HepG2 (cell line): Measurements from ENCODE around the gene ACTL6A. TPM values are rescaled to one million over a fixed set of nuclear protein-coding genes. Genes with fewer than 3 reads are reported as not detected.
A peak's percentile ranks its signal among the peaks of the same experiment; 100 is the strongest.

Experiments
- DR1 ChIP-seq: sonication (generic); formaldehyde crosslinking; IDR thresholded peaks from 2 replicates; pipeline ENCODE4 v1.8.0; 2021; ENCODE audit warnings: mild to moderate bottlenecking, missing genetic modification reagents, inconsistent platforms
- MEF2D ChIP-seq: sonication (generic); formaldehyde crosslinking; IDR thresholded peaks from 2 replicates; pipeline ENCODE4 v1.5.1; 2020; ENCODE audit warnings: mild to moderate bottlenecking, missing genetic modification reagents
- MYNN ChIP-seq: sonication (generic); formaldehyde crosslinking; IDR thresholded peaks from 2 replicates; pipeline ENCODE4 v1.4.0; 2020; ENCODE audit warnings: mild to moderate bottlenecking, low read depth, missing genetic modification reagents
- NCOA2 ChIP-seq: sonication (generic); formaldehyde crosslinking; IDR thresholded peaks from 2 replicates; pipeline ENCODE4 v1.8.0; 2022; ENCODE audit warnings: inconsistent platforms
- NKX3-1 ChIP-seq: sonication (generic); formaldehyde crosslinking; IDR thresholded peaks from 2 replicates; pipeline ENCODE4 v1.5.0; 2020; ENCODE audit warnings: missing genetic modification reagents
- POLR2A ChIP-seq, 2 experiments: IDR thresholded peaks; 2 replicates each; pipeline ENCODE4 v1.6.1; 2011; ENCODE audit warnings: low read depth in 2 of 2, low read length in 2 of 2, mild to moderate bottlenecking in 1 of 2, moderate library complexity in 1 of 2; ENCODE audit not compliant: insufficient read depth in 1 of 2
- ZC3H4 ChIP-seq: sonication (generic); formaldehyde crosslinking; IDR thresholded peaks from 2 replicates; pipeline ENCODE4 v1.4.0; 2020; ENCODE audit warnings: missing genetic modification reagents, borderline replicate concordance
- ZFP1 ChIP-seq: IDR thresholded peaks from 2 replicates; pipeline ENCODE4 v1.6.1; 2016
- ZFP37 ChIP-seq: sonication (generic); formaldehyde crosslinking; IDR thresholded peaks from 2 replicates; pipeline ENCODE4 v1.4.0; 2020; ENCODE audit warnings: missing genetic modification reagents, borderline replicate concordance
- ZNF382 ChIP-seq: sonication (generic); formaldehyde crosslinking; IDR thresholded peaks from 2 replicates; pipeline ENCODE4 v1.5.0; 2020; ENCODE audit warnings: missing genetic modification reagents, mild to moderate bottlenecking, borderline replicate concordance
- ZNF44 ChIP-seq: sonication (generic); formaldehyde crosslinking; IDR thresholded peaks from 2 replicates; pipeline ENCODE4 v1.5.1; 2020; ENCODE audit warnings: mild to moderate bottlenecking, missing genetic modification reagents
- ZNF598 ChIP-seq: sonication (generic); formaldehyde crosslinking; IDR thresholded peaks from 2 replicates; pipeline ENCODE4 v1.5.1; 2020; ENCODE audit warnings: mild to moderate bottlenecking, missing genetic modification reagents, borderline replicate concordance
- ZNF776 ChIP-seq: sonication (generic); formaldehyde crosslinking; IDR thresholded peaks from 2 replicates; pipeline ENCODE4 v1.4.0; 2020; ENCODE audit warnings: mild to moderate bottlenecking, missing genetic modification reagents
- polyA plus RNA-seq, 8 experiments: library from polyadenylated mRNA; depleted of rRNA in 3 of 8; stranded (reverse) in 7 of 8; unstranded in 1 of 8; fragments of >200 nt; fragmentation: Illumina TruSeq in 4 of 8; extraction: Trizol in 4 of 8; gene quantifications; 2 replicates each; pipeline versions ENCODE4 v1.2.1 to v1.2.3, GENCODE V29; 2011 to 2016; ENCODE audit warnings: low read depth in 4 of 8, missing spikeins in 1 of 8, mixed read lengths in 1 of 8; ENCODE audit not compliant: insufficient read depth in 1 of 8
- total RNA-seq, 5 experiments: library from RNA; depleted of rRNA; stranded (reverse); fragments of >200 nt; fragmentation: Illumina TruSeq; extraction: Trizol; gene quantifications; 2 replicates each; pipeline ENCODE4 v1.2.3, GENCODE V29; 2016; ENCODE audit warnings: low read depth in 1 of 5
- TF ChIP-seq, protein P1 (sequence below): sonication (generic); formaldehyde crosslinking; IDR thresholded peaks from 2 replicates; pipeline ENCODE4 v1.5.0; 2020; ENCODE audit warnings: missing genetic modification reagents
- TF ChIP-seq, protein P2 (sequence below): sonication (generic); formaldehyde crosslinking; IDR thresholded peaks from 2 replicates; pipeline ENCODE4 v1.4.0; 2020; ENCODE audit warnings: missing genetic modification reagents
- TF ChIP-seq, protein P3 (sequence below): IDR thresholded peaks from 2 replicates; pipeline ENCODE4 v1.6.1; 2016; ENCODE audit warnings: mild to moderate bottlenecking
- TF ChIP-seq, protein P4 (sequence below): sonication (generic); formaldehyde crosslinking; IDR thresholded peaks from 2 replicates; pipeline ENCODE4 v1.4.0; 2020; ENCODE audit warnings: mild to moderate bottlenecking, missing genetic modification reagents
- TF ChIP-seq, protein P5 (sequence below): sonication (generic); formaldehyde crosslinking; IDR thresholded peaks from 2 replicates; pipeline ENCODE4 v1.8.1; 2022; ENCODE audit warnings: mild to moderate bottlenecking, missing genetic modification reagents
- TF ChIP-seq, protein P6 (sequence below): sonication (generic); formaldehyde crosslinking; IDR thresholded peaks from 2 replicates; pipeline ENCODE4 v1.8.0; 2022; ENCODE audit warnings: mild to moderate bottlenecking, missing genetic modification reagents; ENCODE audit not compliant: insufficient replicate concordance
- TF ChIP-seq, protein P7 (sequence below): sonication (generic); formaldehyde crosslinking; IDR thresholded peaks from 2 replicates; pipeline ENCODE4 v1.5.1; 2020; ENCODE audit warnings: missing genetic modification reagents, mild to moderate bottlenecking, borderline replicate concordance

Gene ACTL6A
- total and polyA plus RNA-seq, 2 of the 13 experiments (the other 11 are each of a cell fraction or from before 2014, with no cell fraction given), result 58.1 to 84.1 TPM

DNA sequence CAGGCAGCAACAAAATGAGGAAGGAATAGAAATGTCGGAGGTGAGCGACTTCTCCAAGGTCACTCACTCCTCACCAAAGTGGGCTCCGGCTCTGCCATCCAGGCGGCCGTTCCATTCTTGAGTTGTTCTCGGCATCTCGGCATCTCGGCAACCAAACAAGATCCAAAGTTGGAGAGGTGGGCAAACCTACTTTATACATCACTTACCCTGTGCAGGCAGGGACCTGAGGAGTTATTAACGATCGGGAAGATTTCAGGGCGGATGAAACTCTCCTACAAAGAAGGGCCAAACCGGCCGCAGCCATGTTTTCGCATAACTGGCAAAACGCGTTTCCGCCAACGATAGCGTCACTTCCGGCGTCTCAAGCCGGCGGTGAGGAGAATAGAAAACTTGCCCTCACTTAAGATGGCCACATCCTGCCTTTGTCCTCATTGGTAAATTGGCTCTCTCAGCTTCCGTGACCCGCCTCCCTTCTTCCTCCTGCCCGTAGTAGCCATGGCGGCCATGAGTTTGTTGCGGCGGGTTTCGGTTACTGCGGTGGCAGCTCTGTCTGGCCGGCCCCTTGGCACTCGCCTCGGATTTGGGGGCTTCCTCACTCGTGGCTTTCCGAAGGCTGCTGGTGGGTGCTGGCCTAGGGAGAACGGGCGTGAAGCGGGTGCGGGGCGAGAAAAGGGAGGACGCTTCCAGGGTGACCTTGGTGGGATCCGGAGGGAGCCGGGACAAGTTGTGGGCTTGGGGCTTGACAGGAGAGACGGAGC, 41.8 kb downstream of the ACTL6A start, which contains the start of the genes MRPL47 and NDUFB5 (continued):
- TF ChIP-seq POLR2A (IDR thresholded peaks at IDR 0.05; ENCODE audit: insufficient read depth in 1 of 2, low read depth in 2 of 2, low read length in 2 of 2), result peak; percentile 82 to 89
- no peak for TF ChIP-seq ZC3H4
- TF ChIP-seq DR1 (CRISPR knock-in tag), result peak; percentile 58; the same call in 1 of the 2 replicates
- TF ChIP-seq ZNF382 (CRISPR knock-in tag), result no peak
- peak; percentile 18; the same call in 1 of the 2 replicates for TF ChIP-seq NCOA2
- TF ChIP-seq ZNF776 (CRISPR knock-in tag), result no peak
- TF ChIP-seq ZFP1 (CRISPR knock-in tag), result peak; percentile 54; the same call in 1 of the 2 replicates
- TF ChIP-seq MEF2D (CRISPR knock-in tag), result 0 out of 2 replicates have a peak, but pooled peaks have one; percentile 47
- TF ChIP-seq MYNN (CRISPR knock-in tag), result no peak
- TF ChIP-seq ZNF44, result no peak
- TF ChIP-seq, protein P1, sequence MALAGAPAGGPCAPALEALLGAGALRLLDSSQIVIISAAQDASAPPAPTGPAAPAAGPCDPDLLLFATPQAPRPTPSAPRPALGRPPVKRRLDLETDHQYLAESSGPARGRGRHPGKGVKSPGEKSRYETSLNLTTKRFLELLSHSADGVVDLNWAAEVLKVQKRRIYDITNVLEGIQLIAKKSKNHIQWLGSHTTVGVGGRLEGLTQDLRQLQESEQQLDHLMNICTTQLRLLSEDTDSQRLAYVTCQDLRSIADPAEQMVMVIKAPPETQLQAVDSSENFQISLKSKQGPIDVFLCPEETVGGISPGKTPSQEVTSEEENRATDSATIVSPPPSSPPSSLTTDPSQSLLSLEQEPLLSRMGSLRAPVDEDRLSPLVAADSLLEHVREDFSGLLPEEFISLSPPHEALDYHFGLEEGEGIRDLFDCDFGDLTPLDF, result no peak
- TF ChIP-seq NKX3-1, result no peak; the same call in none of the 2 replicates
- TF ChIP-seq ZNF598 (CRISPR knock-in tag), result 0 out of 2 replicates have a peak, but pooled peaks have one; percentile 27
- TF ChIP-seq, protein P2, sequence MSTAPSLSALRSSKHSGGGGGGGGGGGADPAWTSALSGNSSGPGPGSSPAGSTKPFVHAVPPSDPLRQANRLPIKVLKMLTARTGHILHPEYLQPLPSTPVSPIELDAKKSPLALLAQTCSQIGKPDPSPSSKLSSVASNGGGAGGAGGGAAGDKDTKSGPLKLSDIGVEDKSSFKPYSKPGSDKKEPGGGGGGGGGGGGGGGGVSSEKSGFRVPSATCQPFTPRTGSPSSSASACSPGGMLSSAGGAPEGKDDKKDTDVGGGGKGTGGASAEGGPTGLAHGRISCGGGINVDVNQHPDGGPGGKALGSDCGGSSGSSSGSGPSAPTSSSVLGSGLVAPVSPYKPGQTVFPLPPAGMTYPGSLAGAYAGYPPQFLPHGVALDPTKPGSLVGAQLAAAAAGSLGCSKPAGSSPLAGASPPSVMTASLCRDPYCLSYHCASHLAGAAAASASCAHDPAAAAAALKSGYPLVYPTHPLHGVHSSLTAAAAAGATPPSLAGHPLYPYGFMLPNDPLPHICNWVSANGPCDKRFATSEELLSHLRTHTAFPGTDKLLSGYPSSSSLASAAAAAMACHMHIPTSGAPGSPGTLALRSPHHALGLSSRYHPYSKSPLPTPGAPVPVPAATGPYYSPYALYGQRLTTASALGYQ, result peak; percentile 53; the same call in 1 of the 2 replicates
- TF ChIP-seq, protein P3, sequence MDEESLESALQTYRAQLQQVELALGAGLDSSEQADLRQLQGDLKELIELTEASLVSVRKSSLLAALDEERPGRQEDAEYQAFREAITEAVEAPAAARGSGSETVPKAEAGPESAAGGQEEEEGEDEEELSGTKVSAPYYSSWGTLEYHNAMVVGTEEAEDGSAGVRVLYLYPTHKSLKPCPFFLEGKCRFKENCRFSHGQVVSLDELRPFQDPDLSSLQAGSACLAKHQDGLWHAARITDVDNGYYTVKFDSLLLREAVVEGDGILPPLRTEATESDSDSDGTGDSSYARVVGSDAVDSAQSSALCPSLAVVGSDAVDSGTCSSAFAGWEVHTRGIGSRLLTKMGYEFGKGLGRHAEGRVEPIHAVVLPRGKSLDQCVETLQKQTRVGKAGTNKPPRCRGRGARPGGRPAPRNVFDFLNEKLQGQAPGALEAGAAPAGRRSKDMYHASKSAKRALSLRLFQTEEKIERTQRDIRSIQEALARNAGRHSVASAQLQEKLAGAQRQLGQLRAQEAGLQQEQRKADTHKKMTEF (CRISPR knock-in tag), result peak; percentile 56; the same call in 1 of the 2 replicates
- no peak for TF ChIP-seq ZFP37
- TF ChIP-seq, protein P4, sequence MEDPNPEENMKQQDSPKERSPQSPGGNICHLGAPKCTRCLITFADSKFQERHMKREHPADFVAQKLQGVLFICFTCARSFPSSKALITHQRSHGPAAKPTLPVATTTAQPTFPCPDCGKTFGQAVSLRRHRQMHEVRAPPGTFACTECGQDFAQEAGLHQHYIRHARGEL, result 0 out of 2 replicates have a peak, but pooled peaks have one; percentile 75
- TF ChIP-seq, protein P5, sequence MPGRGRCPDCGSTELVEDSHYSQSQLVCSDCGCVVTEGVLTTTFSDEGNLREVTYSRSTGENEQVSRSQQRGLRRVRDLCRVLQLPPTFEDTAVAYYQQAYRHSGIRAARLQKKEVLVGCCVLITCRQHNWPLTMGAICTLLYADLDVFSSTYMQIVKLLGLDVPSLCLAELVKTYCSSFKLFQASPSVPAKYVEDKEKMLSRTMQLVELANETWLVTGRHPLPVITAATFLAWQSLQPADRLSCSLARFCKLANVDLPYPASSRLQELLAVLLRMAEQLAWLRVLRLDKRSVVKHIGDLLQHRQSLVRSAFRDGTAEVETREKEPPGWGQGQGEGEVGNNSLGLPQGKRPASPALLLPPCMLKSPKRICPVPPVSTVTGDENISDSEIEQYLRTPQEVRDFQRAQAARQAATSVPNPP, result no peak
- TF ChIP-seq, protein P6, sequence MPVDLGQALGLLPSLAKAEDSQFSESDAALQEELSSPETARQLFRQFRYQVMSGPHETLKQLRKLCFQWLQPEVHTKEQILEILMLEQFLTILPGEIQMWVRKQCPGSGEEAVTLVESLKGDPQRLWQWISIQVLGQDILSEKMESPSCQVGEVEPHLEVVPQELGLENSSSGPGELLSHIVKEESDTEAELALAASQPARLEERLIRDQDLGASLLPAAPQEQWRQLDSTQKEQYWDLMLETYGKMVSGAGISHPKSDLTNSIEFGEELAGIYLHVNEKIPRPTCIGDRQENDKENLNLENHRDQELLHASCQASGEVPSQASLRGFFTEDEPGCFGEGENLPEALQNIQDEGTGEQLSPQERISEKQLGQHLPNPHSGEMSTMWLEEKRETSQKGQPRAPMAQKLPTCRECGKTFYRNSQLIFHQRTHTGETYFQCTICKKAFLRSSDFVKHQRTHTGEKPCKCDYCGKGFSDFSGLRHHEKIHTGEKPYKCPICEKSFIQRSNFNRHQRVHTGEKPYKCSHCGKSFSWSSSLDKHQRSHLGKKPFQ (CRISPR knock-in tag), result no peak
- TF ChIP-seq, protein P7, sequence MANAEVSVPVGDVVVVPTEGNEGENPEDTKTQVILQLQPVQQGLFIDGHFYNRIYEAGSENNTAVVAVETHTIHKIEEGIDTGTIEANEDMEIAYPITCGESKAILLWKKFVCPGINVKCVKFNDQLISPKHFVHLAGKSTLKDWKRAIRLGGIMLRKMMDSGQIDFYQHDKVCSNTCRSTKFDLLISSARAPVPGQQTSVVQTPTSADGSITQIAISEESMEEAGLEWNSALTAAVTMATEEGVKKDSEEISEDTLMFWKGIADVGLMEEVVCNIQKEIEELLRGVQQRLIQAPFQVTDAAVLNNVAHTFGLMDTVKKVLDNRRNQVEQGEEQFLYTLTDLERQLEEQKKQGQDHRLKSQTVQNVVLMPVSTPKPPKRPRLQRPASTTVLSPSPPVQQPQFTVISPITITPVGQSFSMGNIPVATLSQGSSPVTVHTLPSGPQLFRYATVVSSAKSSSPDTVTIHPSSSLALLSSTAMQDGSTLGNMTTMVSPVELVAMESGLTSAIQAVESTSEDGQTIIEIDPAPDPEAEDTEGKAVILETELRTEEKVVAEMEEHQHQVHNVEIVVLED (CRISPR knock-in tag), result peak; percentile 93
